SU-DHL-6 (cell line): ENCODE measurements around the gene ARHGEF17.

ENCODE experiments used
- CTCF ChIP-seq: fragments of 200-600 bp; sonication (generic); IDR thresholded peaks from one replicate; pipeline ENCODE4 v1.5.1; 2017; ENCODE audit warnings: antibody characterized with exemption, mild to moderate bottlenecking, low read length, moderate library complexity; ENCODE audit not compliant: insufficient read depth, poor library complexity, severe bottlenecking
- EZH2phosphoT487 ChIP-seq: fragments of 200-600 bp; sonication (generic), shearing (Covaris generic); conservative IDR thresholded peaks from 2 replicates; pipeline ENCODE4 v1.6.1; 2018; ENCODE audit warnings: mild to moderate bottlenecking, antibody characterized with exemption, low read length, moderate library complexity, mixed read lengths

- TF ChIP-seq CTCF (no peak), EZH2phosphoT487 (no peak)
Measured at GRCh38 chr11:73409431-73409830, 101.4 kb downstream of the ARHGEF17 start.
